GM21526 (cell line): ENCODE data around the gene CDH11.

Experiments used
- ATAC-seq: cut with Tn5 transposase; IDR thresholded peaks from one replicate; pipeline ENCODE4 v1.9.1; 2021; ENCODE audit warnings: moderate library complexity; ENCODE audit not compliant: unreplicated experiment, low FRiP score

Gene CDH11

GRCh38 chr16:64926476-64926875 lies 195.4 kb downstream of the CDH11 start:
- no peak for ATAC-seq

DNA sequence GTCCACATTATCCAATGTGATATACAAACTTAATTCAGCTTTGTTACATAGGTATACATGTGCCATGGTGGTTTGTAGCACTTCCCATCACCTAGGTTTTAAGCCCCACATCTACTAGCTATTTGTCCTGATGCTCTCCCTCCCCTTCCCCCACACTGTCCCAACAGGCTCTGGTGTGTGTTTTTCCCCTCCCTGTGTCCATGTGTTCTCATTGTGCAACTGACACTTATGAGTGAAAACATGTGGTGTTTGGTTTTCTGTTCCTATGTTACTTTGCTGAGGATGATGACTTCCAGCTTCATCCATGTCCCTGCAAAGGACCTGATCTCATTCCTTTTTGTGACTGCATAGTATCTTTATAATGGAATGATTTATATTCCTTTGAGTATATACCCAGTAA lies 196.7 kb downstream of the CDH11 start:
- ATAC-seq, result no peak

DNA sequence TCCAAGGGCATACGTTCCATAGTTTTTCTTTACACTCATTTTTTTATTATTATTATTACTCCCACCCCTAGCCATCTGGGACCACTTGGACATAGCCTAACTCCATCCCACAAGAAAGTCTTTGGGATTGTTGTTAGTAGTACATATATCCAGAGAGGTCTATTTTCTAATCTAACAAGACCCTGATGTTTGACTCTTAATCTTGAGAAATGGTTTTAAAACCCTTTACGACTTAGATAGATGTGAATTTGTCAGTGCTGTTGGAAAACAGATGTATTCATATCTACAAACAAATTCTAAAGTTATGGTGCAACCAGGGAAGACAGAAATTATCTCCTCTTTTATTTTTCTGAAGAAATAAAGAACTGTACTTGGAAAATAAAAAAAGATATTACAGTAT lies 197.8 kb downstream of the CDH11 start:
- ATAC-seq, result no peak

DNA sequence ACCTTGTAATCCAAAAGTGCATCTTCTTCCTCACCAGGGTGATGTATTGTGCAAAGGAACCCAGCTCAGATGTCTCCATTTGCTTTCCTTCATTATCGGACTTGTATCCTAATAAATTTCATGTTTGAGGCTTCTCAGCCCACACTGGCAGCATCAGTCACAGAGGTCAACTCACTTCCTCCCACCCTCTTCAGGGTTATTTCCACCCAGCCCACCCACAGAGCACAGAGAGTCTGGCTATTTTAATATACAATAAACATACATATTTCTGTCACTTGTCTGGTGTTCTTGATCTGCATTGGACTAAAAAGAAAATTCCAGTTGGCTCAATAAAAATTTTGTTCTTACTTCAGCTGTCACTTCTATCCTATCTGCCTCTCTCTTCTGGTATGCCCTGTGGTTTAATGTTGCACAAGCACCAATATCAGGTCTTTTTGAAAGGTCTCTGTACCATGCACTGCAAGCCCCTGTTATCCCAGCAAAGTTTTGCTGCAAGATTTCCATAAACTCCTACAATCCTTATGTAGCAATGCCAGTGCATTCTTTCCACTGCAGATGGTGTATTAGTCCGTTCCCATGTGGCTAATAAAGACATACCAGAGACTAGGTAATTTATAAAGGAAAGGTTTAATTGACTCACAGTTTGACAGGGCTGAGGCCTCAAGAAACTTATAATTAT lies 201.8 kb downstream of the CDH11 start:
- no peak for ATAC-seq

- no peak for ATAC-seq
These were observed 202.7 kb downstream of the CDH11 start for GRCh38 chr16:64919141-64919540.

GRCh38 chr16:64916051-64916450 lies 205.8 kb downstream of the CDH11 start:
- ATAC-seq, result no peak

DNA sequence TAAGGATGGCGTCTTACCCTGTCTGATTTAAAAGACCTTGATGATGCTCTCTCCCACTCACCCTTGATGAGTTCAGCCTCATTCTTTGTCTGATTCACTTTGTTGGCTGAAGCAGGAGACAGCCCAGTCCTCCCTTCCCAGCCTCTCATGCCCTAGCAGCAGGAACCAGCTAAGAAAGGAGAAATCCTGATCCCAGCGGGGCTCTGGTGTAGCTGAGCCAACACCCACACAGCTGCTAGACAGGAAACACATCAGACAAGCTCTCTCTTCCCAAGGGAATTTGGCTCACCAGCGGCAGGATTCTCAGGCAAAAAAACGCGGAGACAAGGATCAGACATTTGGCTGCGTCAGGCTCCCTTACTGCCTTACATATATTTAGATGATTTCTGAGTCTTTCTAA lies 211.5 kb downstream of the CDH11 start:
- no peak for ATAC-seq

DNA sequence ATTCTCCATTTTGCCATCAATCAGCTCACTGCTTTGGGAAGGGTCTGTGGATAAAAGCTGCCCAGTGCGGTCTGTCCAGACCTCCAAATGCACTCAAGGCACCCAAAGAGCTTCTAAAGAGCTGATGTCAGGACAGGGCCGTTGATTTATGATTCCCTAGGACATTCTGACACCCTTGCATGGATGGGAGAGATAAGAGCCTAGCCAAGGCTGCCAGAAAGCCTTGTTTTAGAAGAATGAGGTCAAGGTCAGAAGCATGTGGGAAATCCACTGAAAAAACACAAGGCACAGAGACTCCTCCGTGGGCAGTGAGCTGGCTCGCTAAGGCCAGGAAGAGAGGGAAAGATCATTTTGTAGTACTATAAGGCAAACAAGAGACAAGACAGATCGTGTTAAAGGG lies 214.0 kb downstream of the CDH11 start:
- no peak for ATAC-seq

DNA sequence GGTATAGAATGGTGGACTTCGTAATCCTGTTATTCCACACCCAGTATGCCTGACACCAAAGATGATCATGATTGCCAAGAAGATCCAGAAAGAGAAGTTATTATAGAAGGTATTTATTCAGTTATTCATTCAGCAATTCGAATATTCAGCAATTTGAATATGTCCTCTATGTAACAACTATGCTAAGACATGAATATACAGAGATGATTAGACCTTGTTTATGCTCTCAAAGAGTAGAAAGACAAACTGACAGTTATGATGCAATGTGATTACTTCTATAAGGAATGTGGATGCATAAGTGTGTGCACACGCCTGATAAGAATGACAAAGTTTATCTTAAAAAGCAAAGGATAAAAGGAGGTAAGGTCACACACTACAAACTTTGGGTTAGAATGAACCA lies 218.1 kb downstream of the CDH11 start:
- ATAC-seq, result no peak

DNA sequence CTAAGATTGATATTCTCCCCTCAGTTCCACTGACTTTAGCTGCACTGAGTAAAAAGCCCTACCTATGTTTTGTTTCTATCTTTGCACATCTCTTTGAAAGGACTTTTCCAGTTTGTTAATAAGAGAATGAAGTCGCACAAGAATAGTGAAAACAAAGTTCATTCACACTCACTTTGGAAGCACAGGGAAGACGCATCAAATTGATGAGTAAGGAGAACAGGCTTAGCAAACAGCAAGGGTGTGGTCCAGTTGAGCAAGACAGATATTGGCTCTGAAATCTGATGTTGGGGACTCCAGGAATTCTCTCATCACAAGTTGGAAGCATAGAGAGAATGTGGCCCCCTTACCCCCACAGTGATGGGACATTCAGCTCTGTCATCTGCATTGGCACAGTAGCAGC lies 221.3 kb downstream of the CDH11 start:
- ATAC-seq, result no peak

- ATAC-seq, result no peak
These were observed 221.8 kb downstream of the CDH11 start for GRCh38 chr16:64900019-64900418.

DNA sequence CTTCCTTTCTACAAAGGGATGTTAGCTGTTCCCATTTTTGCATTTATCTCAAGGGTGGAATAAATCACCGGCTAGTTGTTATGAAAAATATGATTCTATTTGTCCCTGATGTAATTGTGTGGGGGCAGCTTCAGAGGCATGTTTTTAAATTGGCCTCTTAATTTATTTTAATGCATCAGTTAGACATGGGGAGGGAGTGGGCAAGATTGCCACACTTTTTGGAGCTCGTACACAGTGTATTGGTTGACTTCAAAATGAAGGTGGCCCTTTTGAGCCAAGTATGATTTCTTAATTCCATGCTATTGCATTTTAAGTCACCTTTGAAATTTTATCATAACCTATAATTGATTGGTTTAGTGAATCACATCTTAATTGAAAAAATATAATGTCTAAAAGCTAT lies 223.7 kb downstream of the CDH11 start:
- ATAC-seq, result no peak
